NCI-H128 (cell line): ENCODE results near the gene NLE1.
"Not testable (repeated sequence)": the region's sequence is repeated elsewhere in the genome, so short reads cannot be mapped to it uniquely, and the experiment has no call there.

Source experiments
- DNase-seq: peaks from one replicate; lab custom pipeline; 2025; ENCODE audit not compliant: unreplicated experiment; lab: John Stamatoyannopoulos, UW

Gene NLE1

GRCh38 chr17:35129973-35130351, 12.1 kb downstream of the NLE1 start:
- no peak for DNase-seq

- DNase-seq: no peak
Measured at GRCh38 chr17:35129154-35129972, 12.7 kb downstream of the NLE1 start.

- DNase-seq: no peak
Measured at GRCh38 chr17:35127751-35128514, 14.2 kb downstream of the NLE1 start.

GRCh38 chr17:35121315-35121714, 20.8 kb downstream of the NLE1 start, which contains the start of gene FNDC8:
Gene FNDC8 (plus strand): TSS chr17:35121615. CDS start chr17:35121694, 79 bp downstream.
- no peak for DNase-seq

GRCh38 chr17:35119370-35120165, 22.5 kb downstream of the NLE1 start, which contains the start of gene RAD51D:
Gene RAD51D (minus strand): TSS chr17:35119860. CDS start chr17:35119613, 247 bp downstream.
- DNase-seq: peak; percentile 39

GRCh38 chr17:35117984-35118383, 24.1 kb downstream of the NLE1 start:
- DNase-seq: no peak

GRCh38 chr17:35116845-35117244, 25.3 kb downstream of the NLE1 start:
- DNase-seq: no peak

GRCh38 chr17:35110791-35111190, 31.3 kb downstream of the NLE1 start:
- DNase-seq: not testable (repeated sequence)

GRCh38 chr17:35104844-35105450, 37.2 kb downstream of the NLE1 start:
- DNase-seq: no peak

- DNase-seq: no peak
Measured at GRCh38 chr17:35103271-35103670, 38.8 kb downstream of the NLE1 start.

- no peak for DNase-seq
Measured at GRCh38 chr17:35101725-35102124, 40.4 kb downstream of the NLE1 start.

GRCh38 chr17:35101036-35101435, 41.1 kb downstream of the NLE1 start:
- no peak for DNase-seq

- no peak for DNase-seq
Measured at GRCh38 chr17:35099908-35100307, 42.2 kb downstream of the NLE1 start.

- no peak for DNase-seq
Measured at GRCh38 chr17:35097776-35098175, 44.3 kb downstream of the NLE1 start.

GRCh38 chr17:35095741-35096140, 46.4 kb downstream of the NLE1 start:
- no peak for DNase-seq

GRCh38 chr17:35094902-35095301, 47.2 kb downstream of the NLE1 start:
- DNase-seq: no peak

GRCh38 chr17:35090707-35091106, 51.4 kb downstream of the NLE1 start:
- DNase-seq: not testable (repeated sequence)

- no peak for DNase-seq
Measured at GRCh38 chr17:35089586-35090296, 52.4 kb downstream of the NLE1 start.

GRCh38 chr17:35088881-35089585, 53.1 kb downstream of the NLE1 start:
- DNase-seq: peak; percentile 17
